ENCODE data around the gene AQP12B. TPM values are rescaled to one million over a fixed set of nuclear protein-coding genes. Genes with fewer than 3 reads are reported as not detected.

The AQP12B gene
- total RNA-seq, 2 donors from 2014 or later, result not detected

Other genes with a start within 250 kb of the AQP12B start
- gene GPC1, start 247.2 kb downstream of the AQP12B start, total RNA-seq, result 1 to 10 TPM; 3.2 to 3.6 TPM
- gene ANKMY1, start 124.9 kb downstream of the AQP12B start, total RNA-seq, result 10 to 100 TPM; 31.6 to 44.9 TPM
- 1 to 10 TPM; 7.1 to 7.3 TPM for gene DUSP28, start 122.5 kb downstream of the AQP12B start, total RNA-seq
- gene RNPEPL1, start 114.4 kb downstream of the AQP12B start, total RNA-seq, result 10 to 100 TPM; 74.0 to 77.3 TPM
- 10 to 100 TPM; 36.9 to 43.7 TPM for gene CAPN10, start 96.2 kb downstream of the AQP12B start, total RNA-seq
- gene GPR35, start 57.4 kb downstream of the AQP12B start, total RNA-seq, result 10 to 100 TPM; 48.2 to 50.7 TPM
- gene AQP12A, start 9.0 kb upstream of the AQP12B start, total RNA-seq, result not detected
- gene KIF1A, start 137.3 kb upstream of the AQP12B start, total RNA-seq, result 10 to 100 TPM; 28.8 to 30.1 TPM
- gene AGXT, start 185.9 kb upstream of the AQP12B start, total RNA-seq, result not detected
- gene MAB21L4, start 213.3 kb upstream of the AQP12B start, total RNA-seq, result not detected
- gene CROCC2, start 223.5 kb upstream of the AQP12B start, total RNA-seq, result not detected